Common myeloid progenitor, CD34-positive (primary cell): ENCODE measurements around the gene NFKB2.

Source experiments
- CTCF ChIA-PET: fragments of 350-600 bp; sonication (Branson Sonifier 250); formaldehyde crosslinking; loops from one replicate; lab custom pipeline; 2021; ENCODE audit warnings: antibody characterized with exemption; lab: Charles Lee
- POLR2A ChIA-PET: fragments of 350-600 bp; sonication (Branson Sonifier 250); formaldehyde crosslinking; loops from one replicate; lab custom pipeline; 2021; ENCODE audit warnings: antibody characterized with exemption; lab: Charles Lee
- DNase-seq, 3 donors: peaks; one replicate each; pipeline versions ENCODE4 v3.0.0 to v3.0.0-alpha.2; 2013
- H3K27ac ChIP-seq, 2 experiments: 1 replicate in 1 of 2; 2 replicates in 1 of 2; pipeline ENCODE4 v1.7.0; 2013; ENCODE audit warnings: inconsistent platforms in 2 of 2, low read length in 2 of 2, mild to moderate bottlenecking in 2 of 2, low read depth in 1 of 2, moderate library complexity in 1 of 2; ENCODE audit not compliant: severe bottlenecking in 2 of 2, insufficient read depth in 1 of 2, poor library complexity in 1 of 2
- H3K27me3 ChIP-seq, 5 experiments: replicated peaks in 2 of 5; 1 replicate in 3 of 5; 2 replicates in 2 of 5; pipeline versions ENCODE4 v1.6.1 to v1.7.0; 2013; ENCODE audit warnings: low read length in 4 of 5, mild to moderate bottlenecking in 2 of 5, moderate library complexity in 2 of 5, inconsistent platforms in 1 of 5; ENCODE audit not compliant: insufficient read depth in 5 of 5, control insufficient read depth in 4 of 5
- H3K36me3 ChIP-seq, 4 experiments: 1 replicate in 2 of 4; 2 replicates in 2 of 4; pipeline versions ENCODE4 v1.6.1 to v1.7.0; 2013; ENCODE audit warnings: low read length in 3 of 4, control low read depth in 1 of 4, mild to moderate bottlenecking in 1 of 4; ENCODE audit not compliant: control insufficient read depth in 4 of 4, insufficient read depth in 4 of 4
- H3K4me1 ChIP-seq, 4 experiments: 1 replicate in 3 of 4; 2 replicates in 1 of 4; pipeline versions ENCODE4 v1.6.1 to v1.7.1; 2013; ENCODE audit warnings: low read length in 3 of 4, mild to moderate bottlenecking in 3 of 4, control low read depth in 1 of 4, inconsistent platforms in 1 of 4, moderate library complexity in 1 of 4; ENCODE audit not compliant: control insufficient read depth in 4 of 4, insufficient read depth in 4 of 4; ENCODE audit errors: control extremely low read depth in 1 of 4
- H3K4me3 ChIP-seq, 7 experiments: 1 replicate in 4 of 7; 2 replicates in 3 of 7; pipeline versions ENCODE4 v1.5.1 to v1.7.0; 2013; ENCODE audit warnings: mild to moderate bottlenecking in 7 of 7, low read length in 6 of 7, moderate library complexity in 6 of 7, inconsistent platforms in 2 of 7, low read depth in 2 of 7, control low read depth in 1 of 7; ENCODE audit not compliant: insufficient read depth in 4 of 7, control insufficient read depth in 1 of 7; ENCODE audit errors: extremely low read depth in 1 of 7
- H3K9me3 ChIP-seq, 5 experiments: 1 replicate in 4 of 5; 2 replicates in 1 of 5; pipeline versions ENCODE4 v1.6.1 to v1.7.1; 2013; ENCODE audit warnings: low read length in 4 of 5, mild to moderate bottlenecking in 2 of 5, inconsistent platforms in 1 of 5, low read depth in 1 of 5, moderate library complexity in 1 of 5; ENCODE audit not compliant: control insufficient read depth in 4 of 5, insufficient read depth in 2 of 5; ENCODE audit errors: control extremely low read depth in 1 of 5
- WGBS: methylation state at CpG from one replicate; pipeline ENCODE4 v1.1.5; 2013; ENCODE audit not compliant: insufficient coverage; 5-methylcytosine and 5-hydroxymethylcytosine counted together

Gene NFKB2

DNA sequence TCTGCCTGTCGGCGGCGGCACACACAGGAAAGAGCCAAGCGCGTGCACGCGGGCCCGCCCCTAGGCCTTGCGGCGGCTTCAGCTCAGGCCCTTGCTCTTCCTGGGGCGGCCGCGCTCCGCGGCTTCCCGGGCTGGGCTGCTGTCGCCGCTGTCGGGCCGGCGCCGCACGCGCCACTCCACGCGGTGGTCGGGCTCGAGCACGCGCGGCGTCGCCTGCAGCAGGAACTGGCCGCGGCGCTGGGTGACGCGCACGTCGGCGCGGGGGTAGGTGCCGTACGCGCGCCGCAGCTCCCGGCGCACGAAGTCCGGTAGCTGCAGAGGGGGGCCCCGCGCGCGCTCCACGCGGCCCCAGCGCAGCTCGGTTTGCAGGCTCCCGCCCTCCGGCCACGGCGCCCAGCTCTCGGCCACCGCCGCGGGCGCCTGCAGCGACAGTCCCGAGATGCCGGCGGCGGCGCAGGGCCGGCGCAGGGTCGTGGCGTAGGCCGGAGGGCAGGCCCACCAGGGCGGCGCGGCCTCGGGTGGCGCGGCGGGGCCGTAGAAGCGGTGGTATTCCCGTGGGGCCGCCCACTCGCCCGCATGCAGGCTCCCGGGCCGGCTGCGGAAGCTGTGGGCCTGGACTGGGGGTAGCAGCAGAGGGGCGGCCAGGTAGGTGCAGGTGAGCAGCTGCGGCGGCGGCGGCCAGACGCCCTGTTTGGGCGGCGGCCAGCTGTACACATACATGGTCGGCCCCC is 55.0 kb downstream of the NFKB2 start:
- Histone ChIP-seq H3K4me1 (peaks cover 6 to 33% (median 21%) of the 10 kb centered on the region in 4 experiments), H3K27ac (peak overlapping the region; percentile 61 to 83), H3K9me3 (no peaks in the 10 kb centered on the region), H3K36me3 (peaks cover 6 to 19% (median 10%) of the 10 kb centered on the region in 4 experiments), H3K4me3 (peak overlapping the region; percentile 75 to 98 (median 87)), H3K27me3 (no peaks in the 10 kb centered on the region)
- POLR2A ChIA-PET: interaction anchor here (0.8 to 1.8 kb wide), 10 partner anchors 10 to 134 kb away, joined by 3 to 12 read pairs (median 4); no protein-coding TSS in a partner anchor
- WGBS: 0% methylated on average over 78 of the region's 104 CpGs
- CTCF ChIA-PET: interaction anchor here (0.6 to 4.3 kb wide), 14 partner anchors 8 to 406 kb away, joined by 3 to 23 read pairs (median 5); partner anchors contain the start of gene FBXL15
- DNase-seq: peak; percentile 88 to 94 (median 92)

DNA sequence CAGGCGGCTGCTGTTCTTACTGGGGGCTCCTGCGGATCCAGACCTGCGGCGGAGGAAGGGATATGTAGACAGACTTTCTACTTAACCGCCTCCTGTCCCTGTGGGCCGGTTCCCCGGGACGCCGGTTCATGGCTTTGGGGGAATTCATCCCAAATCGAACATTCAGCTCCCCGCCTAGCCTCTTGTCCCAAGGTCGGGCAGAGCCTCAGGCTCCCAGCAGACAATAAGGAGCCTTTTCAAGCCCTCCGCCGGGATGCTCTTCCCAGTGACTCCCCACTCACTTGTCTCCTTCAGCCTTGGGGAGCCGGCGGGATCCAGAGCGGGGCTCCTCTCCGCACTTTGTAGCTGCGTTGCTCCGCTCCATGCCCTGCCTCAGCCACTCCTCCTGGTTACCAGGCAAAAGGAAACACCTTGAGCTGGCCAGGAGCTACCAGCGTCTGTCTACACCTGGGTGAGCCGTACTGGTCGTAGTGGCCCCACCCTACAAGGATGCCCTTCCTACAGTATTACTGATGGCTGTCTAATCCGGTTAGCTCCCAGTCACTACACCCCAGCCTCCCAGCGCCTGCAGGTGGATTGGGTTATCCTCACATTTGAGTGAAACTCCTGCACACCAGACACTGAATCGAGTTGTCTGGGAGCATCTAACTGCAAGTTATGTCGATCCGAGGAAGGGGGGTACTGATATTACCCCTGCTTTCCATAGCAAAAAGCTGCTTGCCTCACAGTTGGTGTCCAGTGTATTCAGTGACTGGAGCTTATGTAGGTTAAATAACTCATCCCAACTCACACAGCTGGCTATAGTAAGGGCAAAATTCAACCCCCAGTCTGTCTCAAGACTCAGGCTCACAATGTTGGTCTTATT is 55.8 kb downstream of the NFKB2 start, which contains the start of gene C10orf95:
TSS of gene C10orf95 (minus strand) at position 439 of the 865 bp plus-strand sequence. CDS start 450 bp downstream, outside the sequence.
- Histone ChIP-seq H3K4me3 (peak within 1 kb of the TSS; percentile 75 to 98 (median 87)), H3K27me3 (no peaks in the 10 kb centered on the region), H3K9me3 (no peaks in the 10 kb centered on the region), H3K36me3 (peaks cover 6 to 27% (median 13%) of the 10 kb centered on the region in 4 experiments), H3K27ac (peak within 1 kb of the TSS in 1 of 2 experiments; percentile 83), H3K4me1 (peaks cover 6 to 33% (median 21%) of the 10 kb centered on the region in 4 experiments)
- POLR2A ChIA-PET: interaction anchor here (0.5 to 1.8 kb wide), 8 partner anchors 9 to 411 kb away, joined by 3 to 12 read pairs (median 3); no protein-coding TSS in a partner anchor
- DNase-seq: no peak
- CTCF ChIA-PET: interaction anchor here (0.9 to 4.3 kb wide), 13 partner anchors 9 to 146 kb away, joined by 3 to 23 read pairs (median 5); partner anchors contain the start of gene FBXL15
- WGBS: 29% methylated on average over 26 of the region's 28 CpGs
